DMS79 (cell line): Measurements from ENCODE around the gene PLEKHA1.

Source experiments
- DNase-seq: peaks from one replicate; lab custom pipeline; 2025; lab: John Stamatoyannopoulos, UW

The PLEKHA1 gene

DNA sequence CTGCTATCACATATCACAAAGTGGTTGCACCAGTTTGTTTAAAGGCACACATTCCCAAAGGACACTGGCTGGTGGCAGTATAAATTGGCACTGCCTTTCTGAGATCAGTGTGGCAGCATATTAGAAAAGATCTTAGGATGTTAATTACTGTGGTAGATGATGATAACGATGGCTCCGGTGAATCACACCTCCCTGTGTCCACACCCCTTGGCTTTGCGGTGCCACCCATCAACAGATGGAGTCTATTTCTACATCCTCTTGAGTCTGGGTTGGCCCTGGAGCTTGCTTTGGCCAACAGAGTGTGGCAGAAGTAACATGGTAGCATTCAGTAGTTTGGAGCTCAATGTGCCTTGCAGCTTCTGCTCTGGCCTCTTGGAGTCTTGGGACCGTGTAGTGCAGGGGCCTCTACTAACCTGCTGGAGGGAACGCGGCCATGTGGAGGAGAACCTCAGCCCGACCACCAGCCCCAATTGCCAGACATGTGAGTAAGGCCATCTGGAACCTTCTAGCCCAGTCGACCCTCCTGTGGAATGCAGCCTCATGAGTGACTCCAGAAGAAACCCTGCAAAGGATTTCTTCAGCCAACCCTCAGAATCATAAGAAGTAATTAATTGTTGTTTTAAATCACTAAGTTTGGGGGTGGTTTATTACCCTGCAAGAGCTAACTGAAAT lies 27.2 kb upstream of the PLEKHA1 start:
- DNase-seq = no peak

DNA sequence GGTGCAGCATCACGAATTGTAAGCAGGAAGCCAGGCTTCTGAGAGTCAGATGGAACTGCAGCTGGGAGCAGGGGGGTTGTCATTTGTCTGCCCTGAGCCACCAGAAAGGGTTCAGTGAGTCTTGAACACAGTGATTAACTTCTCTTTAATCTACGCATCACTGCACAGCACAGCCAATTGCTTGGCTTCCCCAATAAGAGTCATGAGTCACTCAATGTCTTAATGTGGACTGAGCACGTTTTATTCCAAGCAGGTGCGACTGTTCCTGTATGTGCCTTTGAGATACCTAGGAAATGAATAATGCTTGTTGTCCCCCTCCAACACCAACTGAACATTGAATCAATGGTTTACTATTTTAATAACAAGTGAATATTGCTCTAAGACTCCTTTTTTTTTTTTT lies 26.0 kb upstream of the PLEKHA1 start:
- DNase-seq = peak; percentile 83

DNA sequence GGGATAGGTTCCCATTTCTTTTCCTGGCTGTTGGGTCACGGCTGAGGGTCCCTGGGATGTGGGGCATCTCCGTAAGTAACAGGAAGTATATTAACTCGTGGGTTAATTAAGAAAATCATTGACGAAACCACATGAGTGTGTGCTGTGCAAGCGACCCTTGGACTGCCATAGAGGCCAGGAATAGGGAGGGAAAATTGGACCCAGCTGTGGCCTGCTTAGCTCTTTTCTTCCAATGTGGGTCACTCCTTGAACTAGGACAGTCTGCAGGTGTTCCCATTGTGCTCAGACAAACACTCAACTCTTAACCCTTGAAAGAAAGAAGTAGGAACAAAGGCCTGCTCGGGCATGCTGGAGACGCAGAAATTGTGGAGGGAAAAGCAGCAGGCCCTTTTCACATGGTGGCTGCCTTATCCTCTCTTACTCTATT lies 25.6 kb upstream of the PLEKHA1 start:
- DNase-seq = peak; percentile 80

DNA sequence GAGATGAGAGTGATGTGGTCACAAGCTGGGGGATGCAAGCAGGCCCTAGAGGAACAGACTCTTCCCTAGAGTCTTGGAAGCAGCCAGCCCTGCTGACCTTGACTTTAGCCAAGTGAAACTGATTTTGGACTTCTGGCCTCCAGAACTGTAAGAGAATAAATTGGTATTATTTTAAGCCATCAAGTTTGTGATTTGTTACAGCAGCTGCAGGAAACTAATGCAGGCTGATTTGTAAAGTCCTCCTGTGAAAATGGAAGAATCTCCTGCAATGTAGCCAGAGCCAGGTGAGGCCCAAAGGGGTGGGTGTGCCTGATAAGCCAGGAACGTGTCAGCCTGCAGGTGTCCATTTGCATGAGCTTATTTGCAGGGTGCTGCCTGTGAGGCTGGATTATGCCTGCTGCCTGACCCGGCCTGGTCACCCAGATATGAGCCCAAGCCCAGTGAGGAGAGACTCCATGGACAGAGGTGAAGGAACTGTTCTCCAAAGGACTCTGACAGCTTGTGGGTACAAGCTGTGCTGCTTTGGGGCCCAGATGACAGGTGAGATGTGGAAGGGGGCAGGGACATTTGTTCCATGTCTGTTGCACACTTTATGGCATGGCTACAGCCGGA lies 24.6 kb upstream of the PLEKHA1 start:
- no peak for DNase-seq

DNA sequence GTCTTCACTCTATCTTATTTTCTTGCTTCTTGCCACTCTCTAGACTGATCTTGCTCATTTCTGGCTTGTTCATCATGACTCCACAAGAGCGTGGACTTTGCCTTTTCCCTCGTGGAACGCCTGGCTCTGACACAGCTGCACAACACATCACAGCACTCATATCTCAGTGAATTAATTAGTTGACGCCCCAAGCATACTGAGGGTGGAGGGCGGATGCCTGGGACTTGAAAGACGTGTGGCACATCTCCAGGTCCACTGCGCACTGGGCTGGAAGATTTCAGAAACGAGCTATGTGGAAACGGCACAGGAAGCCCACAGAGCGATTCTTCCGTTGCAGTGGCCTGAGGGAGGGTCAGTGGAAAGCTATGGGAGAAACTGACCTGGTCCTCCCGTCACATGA lies 23.6 kb upstream of the PLEKHA1 start:
- no peak for DNase-seq

DNA sequence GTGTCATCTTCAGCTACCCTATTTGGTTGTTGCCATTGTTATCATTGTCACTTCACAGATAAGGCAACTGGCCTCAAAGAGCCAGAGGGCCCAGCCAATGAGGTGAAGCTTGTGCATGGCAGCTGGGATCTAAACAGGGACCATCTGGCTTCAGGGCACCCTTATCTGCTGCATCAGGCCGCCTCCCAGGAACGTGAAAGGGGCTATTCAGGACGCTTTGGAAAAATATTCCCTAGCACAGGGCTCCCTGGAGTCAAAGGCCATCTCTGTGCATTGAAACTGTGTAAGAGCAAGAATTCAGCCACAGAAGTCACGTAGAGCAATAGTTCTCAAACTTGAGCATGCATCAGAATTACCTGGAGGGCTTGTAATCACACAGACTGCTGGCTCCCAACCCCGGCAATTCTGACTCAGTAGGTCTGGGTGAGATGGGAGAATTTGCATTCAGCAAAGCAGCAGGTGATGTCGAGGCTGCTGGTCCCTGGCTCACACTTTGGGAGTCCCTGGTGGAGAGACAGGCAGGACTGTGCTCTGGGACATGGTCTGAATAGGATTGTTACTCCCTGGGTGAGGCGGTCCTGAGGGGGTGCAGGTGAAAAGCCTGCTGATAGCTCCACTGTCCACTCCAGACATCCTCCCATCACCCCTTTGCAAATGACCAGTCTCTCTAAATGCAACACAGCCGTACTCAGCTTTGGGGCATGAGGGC lies 21.5 kb upstream of the PLEKHA1 start:
- no peak for DNase-seq

DNA sequence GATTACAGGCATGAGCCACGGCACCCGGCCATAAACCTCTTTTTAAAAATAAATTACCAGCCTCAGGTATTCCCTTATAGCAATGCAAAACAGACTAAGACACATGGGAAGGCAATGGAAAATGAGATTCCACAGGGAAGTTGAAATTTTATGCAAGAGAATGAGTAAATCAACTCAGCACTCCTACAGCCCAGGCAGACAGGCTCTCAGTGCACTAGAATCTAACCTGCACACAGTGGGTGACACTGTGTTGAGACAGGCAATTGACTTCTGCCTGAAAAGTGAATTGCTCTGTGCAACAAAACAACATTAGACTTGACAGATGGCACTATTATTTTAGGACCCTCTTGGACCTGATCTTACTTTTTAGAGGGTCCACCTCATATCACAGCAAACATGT lies 20.1 kb upstream of the PLEKHA1 start:
- DNase-seq = no peak

DNA sequence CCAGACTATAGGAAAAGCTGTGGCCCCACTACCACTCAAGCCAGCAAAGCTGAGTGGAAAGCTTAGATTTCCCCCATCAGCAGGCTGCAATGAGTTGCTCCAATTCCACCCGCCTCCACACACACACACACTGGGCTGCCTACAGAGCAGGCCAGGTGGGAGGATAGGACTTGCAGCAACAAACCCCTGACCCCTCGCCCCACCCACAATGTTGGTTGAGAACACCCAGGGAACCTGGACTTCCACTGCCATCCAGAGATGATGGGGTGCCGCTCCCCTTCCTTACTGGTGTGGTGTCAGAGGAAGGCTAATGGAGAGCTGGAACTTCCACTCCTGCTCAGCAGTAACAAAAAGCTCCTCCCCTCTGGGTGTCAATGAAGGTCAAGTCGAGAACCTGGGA lies 16.8 kb upstream of the PLEKHA1 start:
- no peak for DNase-seq

DNA sequence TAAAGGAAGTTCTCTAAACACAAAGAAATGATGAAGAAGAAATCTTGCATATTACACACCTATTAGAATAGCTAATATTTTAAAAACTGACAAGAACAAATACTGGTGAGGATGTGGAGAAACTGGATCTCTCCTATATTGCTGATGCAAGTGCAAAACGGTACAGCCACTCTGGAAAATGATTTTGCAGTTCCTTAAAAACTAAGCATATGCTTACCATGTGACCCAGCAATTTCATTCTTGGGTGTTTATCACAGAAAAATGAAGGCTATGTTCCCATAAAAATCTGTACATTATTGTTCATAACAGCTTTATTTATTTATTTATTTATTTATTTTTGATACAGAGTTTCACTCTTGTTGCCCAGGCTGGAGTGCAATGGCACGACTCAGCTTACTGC lies 14.9 kb upstream of the PLEKHA1 start:
- no peak for DNase-seq

DNA sequence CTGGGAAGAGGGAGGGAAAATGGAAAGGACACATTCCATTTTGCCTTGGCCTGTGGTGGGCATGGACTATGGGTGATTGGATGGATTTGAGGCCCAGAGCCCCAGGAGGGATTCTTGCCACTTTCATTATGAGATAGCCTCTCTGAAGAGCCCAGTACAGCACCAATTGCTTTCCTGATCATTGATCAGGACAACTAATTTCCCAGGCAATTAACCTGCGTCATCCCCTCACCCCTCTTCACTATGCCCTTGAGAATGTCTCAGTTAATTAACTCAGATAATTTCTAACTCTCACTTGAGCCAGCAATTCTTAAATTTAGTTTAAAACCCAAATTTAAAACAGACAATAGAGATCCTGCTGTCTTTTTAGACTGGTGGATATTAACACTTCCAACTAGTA lies 13.5 kb upstream of the PLEKHA1 start:
- DNase-seq = no peak

DNA sequence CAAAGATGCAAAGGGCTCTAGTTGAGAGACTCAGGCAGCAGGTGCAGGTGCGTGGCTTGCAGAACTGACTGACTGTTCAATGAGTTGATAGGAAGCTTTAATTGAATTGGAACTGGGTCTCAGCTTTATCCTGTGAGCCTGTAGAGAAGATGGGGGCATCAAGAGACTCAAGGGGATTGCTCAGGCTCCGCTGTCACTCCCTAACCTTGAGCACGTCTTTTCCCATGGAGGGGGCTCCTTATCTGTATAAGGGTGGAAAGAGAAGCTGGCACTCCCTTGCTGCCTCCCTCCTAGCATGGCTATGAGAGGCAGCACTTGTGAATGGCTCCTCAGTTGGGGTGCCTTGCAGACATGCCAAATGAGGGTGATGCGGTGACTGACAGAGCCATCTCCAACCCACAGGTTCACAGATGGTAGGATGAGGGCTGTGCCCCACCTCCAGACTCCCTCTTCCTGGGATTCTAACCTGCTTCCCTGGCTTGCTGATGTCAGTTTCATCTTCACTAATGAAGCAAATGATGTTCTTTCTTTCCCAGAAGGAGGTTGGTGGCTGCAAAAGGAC lies 12.4 kb upstream of the PLEKHA1 start:
- DNase-seq = no peak

DNA sequence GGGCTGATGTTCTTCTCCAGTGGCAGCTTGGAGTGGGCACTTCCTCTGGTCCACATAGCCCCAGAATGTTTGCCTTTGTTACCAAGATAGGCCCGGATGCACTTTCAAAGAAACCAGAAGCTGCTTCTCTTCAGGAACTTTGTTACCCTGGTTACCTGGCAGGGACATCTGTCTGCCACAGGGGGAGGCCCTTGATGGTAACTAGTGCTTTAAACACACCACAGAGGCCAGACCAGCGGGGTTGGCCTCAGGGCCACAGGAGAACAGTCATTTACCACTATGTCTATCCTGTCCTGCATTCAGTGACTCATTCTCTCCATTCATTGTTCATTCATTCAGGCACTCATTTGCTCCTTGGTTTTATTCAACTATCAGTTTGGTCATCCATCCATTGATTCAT lies 11.9 kb upstream of the PLEKHA1 start:
- peak; percentile 26 for DNase-seq

DNA sequence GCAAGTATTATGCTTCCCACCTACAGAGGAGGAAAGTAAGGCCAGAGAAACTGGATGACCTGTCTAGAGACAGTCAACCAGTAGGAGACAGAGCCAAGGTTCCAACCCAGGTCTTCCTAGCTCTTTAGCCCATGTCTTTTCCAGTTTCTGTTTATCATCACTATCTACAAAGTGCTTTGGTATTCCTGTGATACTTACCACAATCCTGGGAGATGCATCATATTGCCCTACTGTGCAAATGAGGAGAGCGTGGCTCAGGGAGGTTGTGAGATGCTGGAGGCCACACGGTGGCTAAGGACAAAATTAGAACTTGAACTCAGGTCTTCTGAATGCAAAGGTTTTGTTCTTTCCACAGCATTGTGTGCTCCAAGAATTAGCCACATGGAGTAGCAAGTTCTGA lies 11.2 kb upstream of the PLEKHA1 start:
- no peak for DNase-seq

DNA sequence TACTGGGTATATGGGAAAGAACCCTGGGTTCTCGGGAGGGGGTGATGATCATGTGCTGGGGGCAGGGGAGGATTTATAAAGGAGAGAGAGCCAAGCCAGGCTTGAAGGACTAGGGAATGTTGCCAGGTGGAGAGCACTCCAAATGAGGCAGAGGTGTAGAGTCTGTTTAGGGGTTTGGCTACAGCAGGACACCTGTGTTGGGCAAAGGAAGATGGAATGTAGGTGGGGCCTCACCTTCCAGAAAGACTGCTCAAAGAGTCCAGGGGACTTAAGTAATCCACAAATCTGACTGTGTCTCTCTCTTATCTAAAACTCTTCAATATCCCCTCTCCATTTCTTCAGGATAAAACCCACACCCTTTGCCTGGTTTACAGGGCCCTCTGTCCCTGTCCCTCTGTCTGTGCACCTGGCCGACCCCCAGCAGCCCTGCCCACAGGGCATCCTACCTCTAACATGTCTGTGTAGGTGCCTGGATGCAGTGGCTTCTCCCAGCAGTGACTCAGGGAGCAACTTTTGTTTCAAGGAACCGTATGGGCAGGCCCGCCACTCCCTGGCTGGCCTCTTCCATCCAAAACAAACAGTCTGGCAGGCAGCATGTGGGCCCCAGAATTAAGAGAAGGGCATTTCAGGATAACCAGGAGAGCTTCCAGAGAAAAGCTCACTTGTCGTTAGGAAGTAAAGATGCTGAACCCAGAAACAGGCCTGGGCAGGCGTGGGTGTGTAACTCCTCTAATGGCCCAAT lies 10.6 kb upstream of the PLEKHA1 start:
- DNase-seq = no peak

DNA sequence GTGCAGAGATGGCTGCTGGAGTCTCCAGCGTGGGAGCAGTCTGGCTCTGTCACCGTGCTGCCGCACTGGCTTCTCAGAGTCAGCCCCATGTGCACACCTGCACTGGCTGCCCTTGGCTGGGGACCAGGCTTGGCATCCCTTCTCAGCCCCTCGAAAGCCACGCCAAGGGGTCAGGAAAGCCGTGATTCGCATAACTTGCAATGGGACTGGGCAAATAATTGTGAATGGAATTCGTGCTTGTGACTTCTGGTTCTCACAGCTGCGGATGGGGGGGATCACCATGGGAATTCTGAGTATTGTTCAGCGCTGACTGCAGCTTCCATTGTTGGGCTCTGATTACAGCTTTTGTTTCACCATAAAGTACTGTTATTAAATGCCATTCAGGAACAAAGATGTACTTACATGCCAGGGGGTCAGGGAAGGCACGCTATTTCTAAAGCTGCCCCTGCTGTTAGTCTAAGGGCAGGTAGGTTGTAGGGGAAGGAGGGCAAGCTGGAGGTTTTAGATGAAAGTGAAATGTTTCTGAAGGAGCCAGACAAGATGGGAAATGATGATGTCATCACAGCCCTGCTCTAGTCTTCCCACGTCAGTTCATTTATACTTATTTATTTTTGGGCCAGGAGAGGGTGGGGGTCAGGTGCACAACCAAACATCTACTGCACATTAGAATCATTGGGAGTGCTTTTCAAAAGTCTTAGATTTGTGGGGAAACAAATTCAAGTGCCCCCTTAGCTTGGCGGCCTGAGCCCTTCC lies 5.8 kb upstream of the PLEKHA1 start:
- DNase-seq = peak; percentile 52

DNA sequence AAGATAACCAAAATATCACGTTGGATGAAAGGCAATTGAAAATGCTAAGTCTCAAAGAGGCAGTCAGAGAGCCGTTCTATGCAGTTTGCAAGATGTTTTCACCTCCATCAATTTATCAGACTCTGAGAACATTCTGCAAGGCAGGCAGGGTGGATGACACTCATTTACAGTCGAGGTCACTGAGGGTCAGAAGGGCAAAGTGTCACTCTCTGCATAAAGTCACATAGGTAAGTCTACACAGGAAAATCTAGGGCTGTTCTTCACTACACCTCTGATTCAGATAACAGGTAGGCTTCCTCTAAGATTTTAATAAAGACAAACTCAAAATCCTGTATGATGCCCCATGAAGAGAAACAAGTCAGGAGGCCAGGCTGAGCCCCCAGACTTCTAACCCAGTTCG lies 1.4 kb upstream of the PLEKHA1 start:
- no peak for DNase-seq

DNA sequence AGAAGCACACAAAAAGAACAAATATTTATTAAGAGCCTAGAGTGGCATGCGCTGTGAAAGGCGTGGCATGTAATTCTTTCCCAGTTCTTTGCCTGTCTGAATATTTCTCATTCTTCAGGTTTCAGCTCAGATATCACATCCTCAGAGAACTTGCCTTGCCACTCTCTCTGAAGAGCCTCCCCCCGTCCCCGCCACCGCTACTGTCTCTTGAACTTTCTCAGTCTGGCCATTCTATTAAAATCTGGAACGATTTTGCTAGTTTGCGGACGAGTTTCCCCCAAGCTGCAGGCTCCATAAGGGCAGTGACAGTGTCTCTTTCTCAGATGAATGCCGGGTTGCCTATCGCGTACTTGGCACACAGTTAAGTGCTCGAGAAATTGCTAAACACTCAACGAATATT lies 787 bp upstream of the PLEKHA1 start:
- no peak for DNase-seq

DNA sequence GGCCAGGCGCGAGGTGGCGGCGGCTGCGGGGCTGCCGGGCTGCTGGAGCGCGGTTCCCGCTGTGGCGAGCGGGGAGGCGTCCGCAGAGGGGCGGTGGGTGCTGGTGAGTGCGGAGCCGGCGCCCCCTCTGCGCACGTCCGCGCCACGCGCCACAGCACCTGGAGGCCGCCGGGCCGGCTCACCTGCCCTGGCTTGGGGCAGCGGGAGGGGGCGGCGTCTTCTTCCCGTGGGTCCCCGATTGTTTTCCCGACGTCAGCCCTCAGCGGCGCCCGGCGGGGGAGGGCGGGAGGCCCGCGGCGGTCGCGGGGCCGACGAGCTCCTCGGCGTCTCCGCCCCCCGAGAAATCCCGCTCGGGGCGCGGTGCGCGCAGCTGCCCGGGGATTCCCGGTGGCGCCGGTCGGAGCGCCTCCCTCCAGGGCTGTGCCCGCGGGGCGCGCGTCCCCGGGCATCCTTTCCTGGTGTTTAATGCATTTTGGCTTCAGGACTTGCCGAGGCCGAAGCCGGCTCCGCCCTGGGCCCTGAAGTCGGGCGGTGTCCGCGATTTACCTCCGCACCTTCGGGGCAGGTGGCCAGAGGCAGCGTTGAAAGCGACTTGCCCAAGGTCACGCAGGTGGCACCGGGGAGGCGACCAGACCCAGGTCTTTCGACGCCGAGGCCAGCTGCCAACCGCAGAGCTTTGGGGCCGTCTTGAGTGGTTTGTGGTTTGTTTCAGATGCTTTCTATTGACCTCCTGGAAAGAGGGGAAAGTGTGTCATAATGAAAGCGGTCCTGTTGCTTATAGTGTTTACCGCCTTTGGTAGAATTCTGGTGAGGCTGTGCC lies 561 bp downstream of the PLEKHA1 start:
- peak; percentile 43 for DNase-seq

DNA sequence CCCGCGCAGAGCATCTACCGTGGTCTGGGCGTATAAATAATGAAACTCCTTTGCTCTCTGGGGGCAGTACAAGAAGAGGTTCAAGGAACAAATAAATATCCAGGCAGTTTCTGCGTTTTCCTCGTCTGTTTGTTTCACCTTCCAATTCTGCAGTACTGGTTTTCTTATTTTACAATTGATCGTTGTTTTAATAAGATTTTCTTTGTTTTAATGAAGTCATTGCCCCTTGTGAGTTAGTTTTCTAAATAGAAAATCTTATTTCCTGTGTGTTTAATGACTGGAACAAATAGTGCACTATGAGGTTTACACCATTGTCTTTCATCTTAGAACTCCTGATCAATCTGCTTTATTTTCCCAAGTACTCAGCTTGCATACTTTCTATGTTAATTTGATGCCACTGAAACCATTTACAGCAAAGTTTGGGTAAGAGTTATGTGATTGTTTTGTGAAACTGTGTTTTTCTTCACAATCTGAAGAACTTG lies 1.2 kb downstream of the PLEKHA1 start:
- no peak for DNase-seq

DNA sequence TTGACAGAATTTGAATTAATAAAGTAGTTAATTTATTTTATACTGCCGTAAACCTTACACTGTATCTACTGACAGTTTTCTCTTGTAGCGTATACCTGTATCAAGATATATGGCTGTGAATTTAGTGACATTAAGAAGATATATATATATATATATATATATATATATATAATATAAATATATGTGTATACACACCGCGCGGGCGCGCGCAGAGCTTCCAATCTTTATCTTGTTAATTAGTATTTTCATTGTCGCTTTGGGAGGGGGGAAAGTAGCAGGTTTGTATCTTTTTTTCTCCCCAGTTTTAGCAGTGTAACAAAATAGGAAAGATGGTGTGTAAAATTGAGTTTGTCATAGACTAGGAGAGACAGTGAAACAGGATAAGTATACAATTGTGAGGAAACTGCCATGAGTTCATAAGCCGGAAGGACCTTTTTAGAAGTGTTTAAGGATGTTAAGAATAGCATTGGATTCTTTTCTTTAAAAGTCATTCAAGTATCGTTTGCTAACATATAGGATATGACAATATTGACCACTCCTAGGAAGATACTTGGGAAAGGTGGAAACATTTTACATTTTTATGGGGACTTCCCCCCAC lies 2.0 kb downstream of the PLEKHA1 start:
- no peak for DNase-seq
